ENCODE data around the gene PADI4. TPM values are rescaled to one million over a fixed set of nuclear protein-coding genes. Genes with fewer than 3 reads are reported as not detected.

Gene PADI4
- total and polyA plus RNA-seq, 2 of the 8 experiments (the other 6 are each of a cell fraction or from before 2014, with no cell fraction given) = 0.29 TPM; not detected in 1

GRCh38 chr1:17351598-17352324 is 43.8 kb downstream of the PADI4 start:
- Histone ChIP-seq H3K23me2 (ENCODE audit: low read depth, low read length) (no peaks in the 10 kb centered on the region), H3K56ac (replicated peaks; ENCODE audit: insufficient read length, low read depth, low read length) (no peak overlapping the region), H2AFZ (ENCODE audit: low read length) (no peak overlapping the region), H3K79me1 (ENCODE audit: low read depth, low read length) (no peaks in the 10 kb centered on the region), H3K4me2 (ENCODE audit: insufficient read depth in 1 of 2, low read depth in 2 of 2, low read length in 2 of 2) (no peak overlapping the region), H2BK120ac (replicated peaks; ENCODE audit: low read depth, low read length) (no peak overlapping the region), H4K5ac (ENCODE audit: insufficient read length, low read depth, low read length) (no peak overlapping the region), H4K91ac (replicated peaks; ENCODE audit: insufficient read length, low read length) (no peak overlapping the region), H3K18ac (ENCODE audit: extremely low read depth, low read length) (no peak overlapping the region), H2BK12ac (ENCODE audit: low read depth, low read length) (no peak overlapping the region), H3K14ac (ENCODE audit: insufficient read length) (no peak overlapping the region), H2BK20ac (ENCODE audit: low read length) (peak overlapping the region; percentile 66; the same call in 1 of the 2 replicates), H2BK5ac (ENCODE audit: low read depth, low read length) (no peak overlapping the region), H3K27me3 (replicated peaks in 1 of 4; ENCODE audit: control insufficient read depth in 3 of 4, extremely low read depth in 1 of 4, insufficient read depth in 3 of 4, low read length in 3 of 4) (no peaks in the 10 kb centered on the region), H4K20me1 (replicated peaks in 1 of 2; ENCODE audit: control insufficient read depth in 1 of 2, insufficient read depth in 2 of 2, low read length in 2 of 2) (peaks cover 0 to 2% of the 10 kb centered on the region in 2 experiments), H3K9me3 (ENCODE audit: insufficient read depth in 2 of 2, low read depth in 1 of 2, low read length in 1 of 2) (no peaks in the 10 kb centered on the region), H3K4me3 (ENCODE audit: extremely low read depth in 1 of 4, insufficient read depth in 2 of 4, low read depth in 3 of 4, low read length in 4 of 4) (no peak overlapping the region), H4K8ac (ENCODE audit: extremely low read depth, insufficient read depth, low read length) (peak overlapping the region; percentile 3; the same call in 1 of the 2 replicates), H3K4ac (replicated peaks; ENCODE audit: insufficient read length, low read depth, low read length) (no peak overlapping the region), H3K9ac (replicated peaks in 1 of 4; ENCODE audit: extremely low read depth in 1 of 4, low read depth in 3 of 4, low read length in 3 of 4) (no peak overlapping the region), H3K79me2 (ENCODE audit: control insufficient read depth in 1 of 2, insufficient read depth in 2 of 2, low read length in 2 of 2) (no peaks in the 10 kb centered on the region), H3K4me1 (replicated peaks in 1 of 4; ENCODE audit: control insufficient read depth in 3 of 4, insufficient read depth in 4 of 4, low read length in 3 of 4) (peaks cover 0 to 5% (median 1%) of the 10 kb centered on the region in 4 experiments; a peak in 1 of 7 replicates), H3K23ac (ENCODE audit: insufficient read length) (no peak overlapping the region), H3K36me3 (ENCODE audit: control insufficient read depth in 2 of 4, insufficient read depth in 4 of 4, low read length in 3 of 4) (no peaks in the 10 kb centered on the region), H2AK5ac (ENCODE audit: low read depth, low read length) (0 out of 2 replicates have a peak overlapping the region, but pooled peaks have one; percentile 53), H2BK15ac (ENCODE audit: low read length) (0 out of 2 replicates have a peak overlapping the region, but pooled peaks have one; percentile 18), H3K27ac (ENCODE audit: low read depth, low read length) (no peak overlapping the region)
- DNase-seq (ENCODE audit: low read depth in 1 of 2, low spot score in 2 of 2) (no peak), FAIRE-seq (no peak)
- TF ChIP-seq YY1 (IDR thresholded peaks at IDR 0.05; ENCODE audit: low read depth, low read length) = no peak
- TF ChIP-seq KDM1A (IDR thresholded peaks at IDR 0.05; ENCODE audit: borderline replicate concordance, low read length) = peak; percentile 16; the same call in 1 of the 2 replicates
- TF ChIP-seq SP2 (IDR thresholded peaks at IDR 0.05; ENCODE audit: low read length) = no peak
- 90% methylated on average over 7 of the region's 8 CpGs; no CpG with 5 or more reads in 1 of the 2 experiments for WGBS, 2 experiments (ENCODE audit: extremely low coverage in 1 of 2, insufficient coverage in 1 of 2, insufficient read length in 1 of 2, insufficient replicate concordance in 2 of 2, low coverage in 1 of 2, low lambda C conversion rate in 2 of 2, missing lambda C conversion rate in 1 of 2)
- ChIA-PET POLR2A (ENCODE audit: partially characterized antibody) (interaction anchor here (1.0 kb wide), 1 partner anchor 28 kb away, joined by 3 read pairs; no protein-coding TSS in a partner anchor), CTCF (ENCODE audit: partially characterized antibody) (interaction anchor here (0.6 to 2.3 kb wide), 2 partner anchors 8 to 16 kb away, joined by 3 to 13 read pairs; no protein-coding TSS in a partner anchor)

Measured in H1 (cell line).